HG02763 (cell line): ENCODE data around the gene PTDSS2.

Experiments used
- ATAC-seq: cut with Tn5 transposase; IDR thresholded peaks from one replicate; pipeline ENCODE4 v1.9.1; 2021; ENCODE audit warnings: mild to moderate bottlenecking, moderate library complexity; ENCODE audit not compliant: unreplicated experiment

PTDSS2 gene

DNA sequence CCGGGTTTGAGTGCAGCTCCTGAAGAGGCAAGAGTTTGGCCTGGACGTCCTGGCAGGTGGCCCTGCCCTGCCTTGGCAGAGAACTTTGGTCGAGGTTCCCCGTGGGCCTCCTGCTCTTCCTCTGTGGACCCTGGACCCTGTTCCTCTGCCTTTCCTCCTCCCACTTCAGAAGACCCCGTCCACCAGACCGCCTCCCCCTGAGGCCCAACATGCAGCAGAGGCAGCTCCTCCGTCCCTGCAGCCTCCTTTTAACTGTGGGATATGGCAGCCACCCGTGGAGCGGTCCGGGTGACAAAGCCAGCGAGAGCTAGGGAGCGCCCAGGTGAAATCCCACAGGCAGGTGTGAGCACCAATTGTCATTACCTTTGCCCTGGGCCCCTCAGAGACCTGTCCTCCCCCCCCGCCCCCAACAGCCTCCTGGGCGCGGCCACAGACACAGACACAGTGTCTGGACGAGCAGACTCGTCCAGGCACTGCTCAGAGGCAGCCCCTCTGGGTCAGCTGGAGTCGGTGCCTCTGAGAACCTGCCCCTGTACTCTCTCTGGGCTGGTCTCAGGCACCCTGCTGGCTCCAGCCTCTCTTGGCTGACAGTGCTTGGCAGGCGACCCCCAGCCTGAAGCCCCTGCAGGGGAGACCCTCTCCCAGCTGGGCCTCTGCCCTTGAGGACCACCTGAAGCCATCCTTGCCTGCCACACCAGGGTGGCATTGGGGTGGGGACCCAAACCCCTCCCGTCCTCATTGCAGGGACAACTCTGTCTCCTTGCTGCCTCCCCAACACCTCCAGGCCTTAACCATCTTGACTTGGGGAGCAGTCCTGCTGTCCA is 4.1 kb upstream of the PTDSS2 start:
- no peak for ATAC-seq

DNA sequence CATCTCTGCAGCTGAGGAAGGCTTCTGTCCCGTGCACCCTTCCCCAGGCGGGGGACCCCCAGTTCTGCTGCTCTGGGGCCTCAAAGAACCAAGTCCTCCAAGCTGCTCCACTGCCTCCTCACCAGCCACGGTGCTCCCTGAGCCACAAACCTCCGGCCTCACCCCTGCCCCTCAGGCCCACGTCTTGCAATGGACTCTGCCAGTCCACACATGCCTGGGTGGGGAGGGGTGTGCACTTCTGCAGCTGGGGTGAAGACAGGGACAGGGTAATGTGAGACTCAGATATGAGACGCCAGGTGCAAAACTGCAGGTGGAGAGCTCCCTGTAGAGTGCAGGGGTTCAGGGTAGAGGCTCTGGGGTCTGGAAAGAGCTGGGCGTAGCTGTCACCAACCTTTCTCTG is 3.2 kb upstream of the PTDSS2 start:
- ATAC-seq: no peak

DNA sequence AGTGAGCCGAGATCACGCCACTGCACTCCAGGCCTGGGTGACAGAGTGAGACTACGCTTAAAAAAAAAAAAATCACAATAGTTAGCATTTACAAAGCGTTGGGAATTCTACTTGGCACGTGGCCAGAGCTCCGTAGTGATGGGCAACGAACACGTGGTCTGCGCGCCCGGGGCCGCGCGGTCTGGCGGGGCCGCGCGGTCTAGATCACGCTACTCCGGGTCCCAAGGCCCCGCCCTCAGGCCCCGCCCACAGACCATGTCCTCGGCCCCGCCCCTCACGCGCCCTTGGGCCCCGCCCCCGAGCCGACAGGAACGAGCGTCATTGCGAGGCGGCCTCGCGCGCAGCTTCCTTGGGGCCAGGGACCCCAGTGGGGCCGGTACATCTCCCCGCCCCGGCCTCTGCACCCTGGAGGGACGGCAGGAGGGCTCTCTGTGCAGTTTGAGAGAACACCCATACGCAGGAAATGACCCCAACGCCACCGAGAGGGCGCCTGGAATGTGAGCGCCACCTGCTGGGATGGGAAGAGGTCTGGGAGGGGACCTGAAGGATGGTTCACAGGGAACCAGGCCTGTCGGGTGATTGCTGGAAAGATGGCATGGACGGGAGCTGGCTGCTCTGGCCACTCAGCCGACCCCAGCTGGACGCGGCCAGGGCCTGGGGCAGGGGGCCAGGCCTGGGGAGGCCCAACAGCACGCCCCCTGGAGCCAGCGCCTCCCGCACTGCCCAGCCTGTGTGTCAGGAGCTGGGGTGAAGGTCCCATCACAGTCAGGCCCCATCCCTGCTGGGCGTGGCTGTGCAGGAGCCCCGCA is 2.0 kb upstream of the PTDSS2 start:
- ATAC-seq: peak; percentile 55

DNA sequence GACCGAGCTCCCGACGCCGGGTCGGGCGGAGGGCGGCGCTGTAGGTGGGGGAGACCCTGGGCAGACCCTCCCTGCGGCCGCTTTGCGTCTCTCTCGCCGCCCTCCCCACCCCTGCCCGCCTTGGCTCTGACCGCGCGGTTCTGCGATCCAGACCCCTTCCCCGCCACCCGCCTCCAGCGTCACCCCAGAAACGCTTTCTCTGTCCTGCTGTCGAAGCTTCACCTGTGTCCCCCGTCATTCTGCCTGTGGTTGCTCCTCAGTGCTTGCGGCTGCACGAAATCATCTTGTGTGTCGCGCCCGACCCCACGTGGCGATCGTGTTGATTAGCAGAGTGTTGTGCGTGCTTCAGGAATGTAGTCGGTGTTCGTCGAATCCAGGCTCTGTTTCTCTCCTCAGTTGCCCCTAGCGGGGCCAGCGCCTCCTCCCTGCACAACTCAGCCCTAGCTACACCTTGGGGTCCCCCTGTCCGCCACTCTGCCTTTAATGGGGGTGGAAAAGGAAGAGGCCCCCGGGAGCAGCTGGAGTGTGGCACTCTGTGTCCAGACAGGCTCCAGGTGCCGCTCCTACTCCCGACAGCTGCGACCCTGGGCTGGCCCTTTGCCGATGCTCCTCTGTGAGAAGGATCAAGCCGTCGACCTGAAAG is 851 bp downstream of the PTDSS2 start:
- peak; percentile 1 for ATAC-seq

DNA sequence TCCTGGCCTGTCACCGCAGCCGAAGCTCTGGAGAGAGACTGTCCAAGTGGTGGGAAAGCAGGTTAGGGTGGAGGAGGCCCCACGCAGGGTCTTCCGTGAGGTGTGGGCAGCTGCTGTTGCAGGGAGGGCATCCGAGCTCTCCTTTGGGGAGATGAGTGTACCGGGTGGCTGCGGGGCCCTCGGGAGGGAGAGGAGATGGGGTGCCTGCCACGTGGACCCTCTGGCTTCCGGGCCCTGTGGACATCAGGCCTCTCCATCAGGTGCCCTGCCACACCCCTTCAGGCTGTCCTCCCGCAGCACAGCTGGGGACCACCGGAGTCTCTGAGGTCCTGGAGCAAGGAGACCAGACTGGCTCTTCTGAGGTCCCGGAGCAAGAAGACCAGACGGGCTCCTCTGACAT is 1.7 kb downstream of the PTDSS2 start:
- ATAC-seq: no peak

DNA sequence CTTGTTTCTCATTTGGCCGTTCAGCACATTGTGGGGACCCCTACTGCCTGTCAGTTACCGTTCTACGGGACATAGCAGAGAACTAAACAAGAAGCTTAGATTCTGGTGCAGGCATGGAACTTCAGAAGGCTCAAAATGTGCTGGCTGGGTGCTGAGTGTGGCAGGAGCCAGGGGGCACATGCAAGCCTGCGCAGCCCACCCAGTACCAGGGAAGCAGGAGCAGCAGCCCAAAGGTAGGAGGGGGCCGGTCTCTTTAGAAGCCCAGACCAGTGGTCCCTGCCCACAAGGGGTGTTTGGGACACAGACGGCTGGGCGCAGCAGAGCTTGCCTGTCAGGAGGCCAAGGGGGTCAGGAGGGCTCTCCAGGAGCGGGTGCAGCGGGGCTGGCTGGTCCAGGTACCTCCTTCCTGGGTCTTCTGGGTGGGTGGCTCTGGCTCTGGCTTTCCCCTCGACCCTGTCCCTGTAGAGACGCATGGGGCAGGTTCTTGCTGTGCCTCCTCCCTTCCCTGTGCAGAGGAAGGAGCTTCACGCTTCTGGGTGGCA is 2.2 kb downstream of the PTDSS2 start:
- ATAC-seq: no peak

DNA sequence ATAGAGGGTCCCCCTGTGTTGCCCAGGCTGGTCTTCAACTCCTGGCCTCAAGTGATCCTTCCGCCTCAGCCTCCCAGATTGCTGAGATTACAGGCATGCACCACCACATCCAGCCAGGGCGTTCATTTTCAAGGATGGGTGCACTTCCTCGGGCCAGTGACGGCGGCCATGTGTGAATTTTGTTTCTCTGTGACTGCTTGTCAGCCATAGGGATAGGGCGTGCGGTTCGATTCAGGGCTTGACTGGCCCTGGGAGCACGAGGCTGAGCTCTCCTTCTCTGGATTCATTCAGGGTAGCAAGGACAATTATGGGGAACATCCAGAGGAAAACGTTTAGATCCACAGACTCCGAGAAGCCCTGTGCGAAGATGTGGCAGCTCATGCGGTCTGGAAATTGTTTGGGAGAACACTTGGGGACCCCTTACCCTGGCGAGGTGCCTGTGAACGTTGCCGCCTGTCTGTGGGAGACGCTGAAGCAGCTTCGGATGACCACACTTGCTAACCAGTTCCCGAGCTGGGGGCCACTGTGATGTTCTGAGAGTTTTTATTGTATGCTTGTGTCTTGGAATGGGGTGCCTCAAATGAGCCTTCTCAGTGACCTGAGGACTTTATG is 2.9 kb downstream of the PTDSS2 start:
- ATAC-seq: no peak

DNA sequence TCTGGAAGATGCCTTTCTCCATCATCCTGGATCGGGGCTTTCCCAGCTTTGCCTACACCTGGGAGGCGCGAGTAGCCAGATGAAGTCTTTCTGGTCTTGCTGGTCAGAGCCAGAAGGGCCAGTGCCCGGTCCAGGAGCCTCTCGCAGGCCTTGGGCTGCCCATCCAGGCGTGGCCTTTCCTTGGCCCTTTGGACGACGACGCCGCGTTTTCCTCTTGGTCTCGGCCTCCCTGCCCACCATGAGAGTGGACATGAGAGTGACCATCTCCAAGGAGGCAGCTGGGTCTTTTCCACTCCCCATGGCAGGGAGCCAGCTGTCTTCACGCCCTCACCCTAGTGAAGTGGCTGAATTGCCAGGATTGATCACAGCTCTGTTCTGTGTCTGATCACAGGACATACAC is 3.5 kb downstream of the PTDSS2 start:
- ATAC-seq: no peak

DNA sequence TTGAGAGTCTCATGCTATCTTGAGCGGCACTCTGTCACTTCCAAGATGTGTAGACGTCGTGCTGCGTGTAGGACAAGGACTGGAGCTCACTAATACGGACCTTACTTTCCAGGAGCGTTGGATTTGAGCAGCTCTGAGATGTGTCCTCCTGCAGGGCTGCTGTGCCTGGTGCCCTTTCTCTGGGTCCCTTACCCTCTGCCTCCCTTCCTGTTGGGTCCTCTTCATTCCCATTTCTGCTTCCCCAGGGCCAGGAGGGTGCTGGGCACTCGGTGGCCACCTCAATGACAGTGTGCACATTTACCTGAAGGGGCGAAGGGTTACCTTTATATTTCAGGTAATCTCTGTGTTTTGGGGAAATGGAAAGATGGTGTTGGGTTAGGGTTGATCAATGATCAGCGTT is 4.0 kb downstream of the PTDSS2 start:
- no peak for ATAC-seq

DNA sequence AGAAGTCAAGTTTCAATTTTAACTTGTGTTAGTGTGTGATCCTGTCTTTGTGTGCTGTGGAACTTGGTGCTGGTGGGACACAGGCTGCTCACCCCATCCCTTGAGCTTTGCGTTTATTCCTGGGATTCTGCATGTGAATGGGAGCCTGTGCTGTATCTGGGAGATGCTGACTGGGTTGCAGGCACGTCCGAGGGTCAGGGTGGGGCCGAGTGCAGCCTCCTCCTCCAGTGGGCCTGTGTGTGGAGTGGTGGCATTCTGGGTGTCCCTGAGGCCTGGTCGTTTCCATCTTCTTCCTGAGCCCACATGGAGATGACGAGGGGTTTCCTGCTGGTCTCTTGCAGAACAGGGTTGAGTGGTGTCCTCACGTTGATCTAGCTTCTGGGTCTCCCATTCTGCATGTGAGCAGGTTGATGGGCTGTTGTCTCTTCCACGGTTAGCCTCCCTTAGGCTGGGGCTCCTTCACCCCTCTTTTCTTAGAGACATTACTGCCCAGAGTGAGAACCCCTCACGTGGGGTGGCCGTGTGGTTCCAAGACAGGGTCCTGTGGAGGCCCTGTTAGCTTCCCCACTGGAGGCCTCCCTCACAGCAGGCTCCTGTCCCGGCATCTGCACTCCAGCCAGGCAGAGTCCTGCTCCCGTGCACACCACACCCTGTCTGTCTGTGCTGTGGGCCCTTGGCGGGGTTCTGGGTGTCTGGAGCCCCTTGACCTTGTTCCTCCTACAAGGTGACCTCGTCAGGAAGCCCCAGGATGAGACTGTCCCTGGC is 4.9 kb downstream of the PTDSS2 start:
- ATAC-seq: no peak

DNA sequence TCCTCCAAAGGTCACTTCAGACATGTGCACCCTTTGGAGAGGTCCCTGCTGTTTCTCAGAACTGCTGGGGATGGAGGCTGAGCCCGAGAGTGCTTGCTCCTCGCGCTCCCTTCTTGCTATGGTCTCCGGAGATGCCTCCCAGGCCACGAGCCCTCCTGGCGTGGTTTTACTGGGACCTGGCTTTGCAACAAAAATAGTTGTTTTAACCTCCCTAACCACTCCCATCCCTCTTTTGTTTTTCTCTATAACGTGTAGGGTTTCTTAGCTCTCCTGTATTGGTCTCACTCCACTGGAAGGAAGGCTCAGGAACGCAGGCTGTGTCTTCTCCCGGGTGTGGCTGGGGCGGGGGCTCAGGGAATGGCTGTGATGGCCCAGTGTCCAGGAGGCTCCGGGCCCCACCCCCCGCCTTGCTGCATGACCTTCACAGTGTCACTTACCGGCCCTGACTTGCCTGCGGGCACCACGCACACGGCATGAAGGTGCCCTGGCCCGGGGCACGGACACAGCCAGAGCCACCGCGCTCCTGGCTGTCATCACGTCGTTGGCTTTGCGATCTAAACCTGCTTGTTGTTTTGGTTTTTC is 5.6 kb downstream of the PTDSS2 start:
- ATAC-seq: no peak

DNA sequence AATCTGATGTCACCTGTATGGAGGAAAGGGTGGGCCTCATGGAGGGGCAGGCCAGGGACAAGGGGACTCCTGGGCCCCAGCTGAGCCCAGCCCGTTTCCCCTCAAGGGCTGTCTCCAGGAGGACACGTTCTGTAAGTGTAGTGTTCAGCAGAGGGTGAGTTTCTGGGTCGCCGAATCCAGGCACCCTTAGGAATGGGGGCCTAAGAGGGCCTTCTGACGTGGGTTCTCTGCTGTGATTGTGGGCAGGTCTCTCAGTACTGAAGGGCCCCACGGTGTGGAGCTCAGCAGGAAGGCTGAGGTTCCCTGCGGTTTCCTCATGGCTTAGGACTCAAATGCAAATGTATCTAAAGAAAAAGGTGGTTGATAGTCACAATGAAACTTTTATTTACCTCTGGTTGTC is 6.5 kb downstream of the PTDSS2 start:
- ATAC-seq: no peak

DNA sequence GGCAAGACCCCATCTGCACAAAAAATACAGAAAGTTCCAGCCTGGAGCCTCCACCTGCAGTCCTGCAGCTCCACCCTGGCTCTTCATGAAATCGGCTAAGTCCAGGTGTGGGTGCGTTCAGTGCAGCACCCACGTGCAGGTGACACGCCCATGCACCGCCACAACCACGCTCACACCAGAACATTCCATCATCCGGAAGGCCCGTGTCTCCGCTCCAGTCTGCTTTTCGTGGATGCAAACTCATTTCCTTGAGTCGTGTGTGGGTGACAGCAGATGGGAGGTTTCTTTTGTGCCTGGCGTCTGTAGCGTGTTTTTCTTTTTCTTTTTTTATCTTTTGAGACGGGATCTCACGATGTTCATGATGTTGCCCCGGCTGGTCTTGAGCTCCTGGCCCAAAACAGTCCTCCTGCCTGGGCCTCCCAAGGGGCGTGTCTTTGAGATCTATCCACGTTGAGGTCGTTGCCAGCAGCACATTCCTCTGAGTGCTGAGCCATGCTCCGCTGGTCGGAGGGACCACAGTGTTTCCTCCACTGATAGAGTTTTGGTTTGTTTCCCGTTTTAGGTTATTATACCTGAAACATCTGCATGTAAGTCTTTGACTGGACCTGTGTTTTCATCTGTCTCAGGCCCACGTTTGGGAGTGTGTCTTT is 7.2 kb downstream of the PTDSS2 start:
- no peak for ATAC-seq

DNA sequence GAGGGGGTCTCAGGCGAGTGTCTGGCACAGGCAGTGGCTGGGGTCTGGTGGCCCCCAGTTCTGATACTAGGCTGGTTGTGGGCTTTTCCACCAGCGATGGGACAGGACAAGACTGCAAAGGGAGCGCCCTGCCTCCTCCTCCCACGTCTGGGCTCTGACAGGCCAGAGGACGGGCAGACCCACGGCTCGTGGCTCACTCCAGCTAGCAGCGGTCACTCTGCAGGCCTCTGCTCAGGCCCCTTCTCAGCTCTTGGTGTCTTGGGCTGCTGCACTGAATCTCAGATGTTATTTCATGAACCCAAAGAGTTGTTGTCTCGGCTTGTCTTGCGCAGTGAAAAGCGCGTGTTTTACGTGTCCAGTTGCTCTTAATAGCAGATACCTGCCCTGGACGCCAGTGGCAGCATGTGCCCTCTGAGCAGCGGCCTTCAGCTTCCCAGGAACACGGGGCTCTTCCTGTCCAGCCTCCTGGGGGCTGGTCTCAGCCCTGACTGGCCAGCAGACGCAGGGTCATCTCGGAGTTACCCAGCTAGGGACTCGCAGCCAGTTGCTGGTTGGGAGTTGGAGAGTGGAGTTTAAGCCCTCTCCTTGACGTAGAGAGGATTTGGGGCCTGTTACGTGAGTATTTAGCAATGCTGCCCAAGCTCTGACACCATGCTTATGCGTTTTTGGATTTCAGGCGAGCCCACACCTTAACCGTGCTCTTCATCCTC is 9.6 kb downstream of the PTDSS2 start:
- ATAC-seq: no peak

DNA sequence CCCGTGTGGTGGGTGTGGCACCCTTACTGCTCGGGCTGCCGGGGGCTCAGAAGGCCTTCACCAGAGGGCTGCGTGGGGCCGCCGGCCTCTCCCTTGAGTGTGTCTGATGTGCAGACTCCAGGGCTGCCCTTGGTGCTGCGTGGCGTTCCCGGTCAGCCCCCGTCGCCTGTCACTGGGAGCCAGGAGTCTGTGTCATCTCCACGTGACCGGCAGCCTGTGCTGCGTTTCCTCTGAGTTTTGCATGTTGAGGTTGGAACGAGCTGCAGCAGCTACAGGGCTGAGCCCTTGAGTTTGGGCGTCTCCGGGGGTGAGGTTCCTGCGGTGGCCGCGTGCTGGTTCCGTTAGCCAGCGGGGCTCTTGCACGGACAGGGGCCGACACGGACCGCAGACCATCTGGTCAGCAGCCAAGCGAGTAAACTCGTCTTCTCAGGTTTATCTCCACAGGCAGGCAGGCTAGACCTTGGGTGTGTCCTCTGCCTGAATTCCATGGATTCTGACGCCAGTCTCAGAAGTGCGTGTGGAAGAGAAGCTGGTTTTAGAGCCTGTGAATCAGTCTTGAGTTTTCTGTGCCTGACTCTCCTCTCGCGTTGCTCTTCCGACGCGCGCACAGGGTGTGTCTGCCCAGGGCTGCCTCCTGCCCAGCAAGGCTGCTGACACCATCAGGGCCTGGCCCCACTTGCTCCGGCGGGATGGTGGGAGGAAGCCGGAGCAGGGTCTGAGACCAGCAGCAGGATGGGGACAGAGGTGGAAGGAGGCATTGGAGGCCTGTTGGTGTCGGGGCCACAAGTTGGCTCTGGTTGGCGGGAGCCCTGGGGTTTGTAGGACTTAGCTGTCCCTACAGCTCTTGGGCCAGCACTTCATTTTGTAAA is 10.5 kb downstream of the PTDSS2 start:
- ATAC-seq: no peak

DNA sequence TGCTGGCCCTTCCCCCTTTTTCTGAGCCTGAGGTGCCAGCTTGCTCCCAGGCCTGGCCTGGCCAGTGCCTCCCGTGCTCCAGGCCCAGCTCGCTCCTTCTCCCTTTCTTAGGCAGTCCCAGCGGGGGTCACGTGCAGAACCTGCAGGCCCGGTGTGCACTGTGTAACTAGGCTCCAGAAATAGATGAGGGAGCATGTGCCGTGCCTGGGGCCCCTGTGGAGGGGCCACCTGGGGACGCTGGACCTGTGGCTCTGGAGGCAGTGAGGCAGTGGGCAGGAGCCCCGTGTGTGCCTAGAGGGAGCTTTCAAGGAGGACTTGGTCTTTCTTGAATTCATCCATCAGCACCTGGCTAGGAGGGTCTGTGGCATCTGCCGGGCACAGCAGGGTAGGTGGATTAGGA is 11.5 kb downstream of the PTDSS2 start:
- no peak for ATAC-seq

DNA sequence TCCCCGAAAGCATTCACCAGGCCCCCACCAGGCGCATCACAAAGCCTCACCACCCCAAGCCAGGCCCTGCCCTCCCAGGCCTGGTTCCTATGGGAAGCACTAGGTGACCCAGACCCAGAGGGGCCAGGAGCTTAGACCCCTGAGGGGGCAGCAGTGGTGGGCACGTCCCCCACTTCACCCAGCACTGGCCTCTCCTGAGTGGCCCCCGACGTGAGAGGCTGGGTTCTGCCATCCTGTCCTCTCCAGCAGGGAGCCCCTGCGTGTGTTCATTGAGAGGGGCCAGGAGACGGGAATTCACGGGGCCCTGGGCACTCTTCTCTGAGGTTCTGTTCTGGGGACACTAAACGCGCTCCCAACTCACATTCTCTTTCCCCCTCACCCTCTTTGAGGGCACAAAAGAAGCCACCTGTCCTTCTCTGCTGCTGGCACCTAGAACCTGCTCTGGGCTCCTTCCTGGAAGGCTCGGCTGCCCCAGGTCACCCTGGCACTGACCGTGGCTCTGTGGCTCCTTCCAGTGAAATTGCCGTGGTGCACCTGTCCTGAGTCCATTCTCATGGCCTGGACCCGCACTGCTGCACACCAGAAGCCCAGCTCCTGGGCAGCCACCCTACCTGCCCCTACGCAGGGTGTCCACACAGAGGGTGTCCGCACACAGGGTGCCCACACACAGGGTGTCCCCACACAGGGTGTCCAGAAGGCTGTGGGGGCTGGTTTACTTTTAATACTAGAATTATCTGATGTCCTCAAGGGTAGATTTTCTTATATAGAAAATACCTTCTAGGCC is 12.2 kb downstream of the PTDSS2 start:
- ATAC-seq: no peak
